Neural cell (in vitro differentiated cells): ENCODE results near the gene TFEB. TPM values are rescaled to one million over a fixed set of nuclear protein-coding genes. Genes with fewer than 3 reads are reported as not detected.
A peak's percentile ranks its signal among the peaks of the same experiment; 100 is the strongest.

ENCODE experiments used
- H2AFZ ChIP-seq: fragments of 200-600, 300-800 bp; sonication (generic), shearing (Covaris generic); 2 replicates; pipeline ENCODE4 v1.6.0; 2014; ENCODE audit warnings: low read depth, mild to moderate bottlenecking, antibody characterized with exemption, low read length, moderate library complexity
- H3F3A ChIP-seq: fragments of 200-600 bp; shearing (Covaris generic); 2 replicates; pipeline ENCODE4 v1.6.1; 2016; ENCODE audit warnings: mild to moderate bottlenecking, moderate library complexity, mixed read lengths, antibody characterized with exemption, low read length; ENCODE audit not compliant: insufficient read depth, poor library complexity, severe bottlenecking
- H3K27ac ChIP-seq: fragments of 200-600, 300-800 bp; sonication (generic), shearing (Covaris generic); 2 replicates; pipeline ENCODE4 v1.5.1; 2014; ENCODE audit warnings: mild to moderate bottlenecking, low read length, moderate library complexity
- H3K27me3 ChIP-seq: fragments of 300-800, 200-600 bp; sonication (generic), shearing (Covaris generic); 2 replicates; pipeline ENCODE4 v1.6.0; 2014; ENCODE audit warnings: mild to moderate bottlenecking, low read depth, low read length, moderate library complexity; ENCODE audit not compliant: insufficient read depth
- H3K36me3 ChIP-seq: fragments of 300-800, 200-600 bp; sonication (generic), shearing (Covaris generic); 2 replicates; pipeline ENCODE4 v1.5.1; 2014; ENCODE audit warnings: mild to moderate bottlenecking, antibody characterized with exemption, low read length, moderate library complexity; ENCODE audit not compliant: insufficient read depth
- H3K4me2 ChIP-seq: fragments of 300-800, 200-600 bp; sonication (generic), shearing (Covaris generic); 2 replicates; pipeline ENCODE4 v1.6.0; 2014; ENCODE audit warnings: mild to moderate bottlenecking, low read length
- H3K4me3 ChIP-seq: fragments of 300-800, 200-600 bp; sonication (generic), shearing (Covaris generic); 2 replicates; pipeline ENCODE4 v1.5.1; 2014; ENCODE audit warnings: mild to moderate bottlenecking, low read length, moderate library complexity
- H3K79me2 ChIP-seq: fragments of 200-600 bp; shearing (Covaris generic); replicated peaks from 2 replicates; pipeline ENCODE4 v1.6.0; 2014; ENCODE audit warnings: mild to moderate bottlenecking, low read length, moderate library complexity; ENCODE audit not compliant: insufficient read depth
- H3K9ac ChIP-seq: fragments of 300-800, 200-600 bp; sonication (generic), shearing (Covaris generic); 2 replicates; pipeline ENCODE4 v1.6.1; 2016; ENCODE audit warnings: mild to moderate bottlenecking, low read length, mixed read lengths
- H3K9me2 ChIP-seq: fragments of 200-600 bp; shearing (Covaris generic); 2 replicates; pipeline ENCODE4 v1.6.1; 2016; ENCODE audit warnings: mild to moderate bottlenecking, low read length, mixed read lengths; ENCODE audit not compliant: insufficient read depth
- H3K9me3 ChIP-seq: fragments of 200-600, 300-800 bp; sonication (generic), shearing (Covaris generic); 2 replicates; pipeline ENCODE4 v1.6.1; 2016; ENCODE audit warnings: mild to moderate bottlenecking, mixed run types, low read length, moderate library complexity, mixed read lengths
- H4K20me1 ChIP-seq: fragments of 200-600 bp; shearing (Covaris generic); 2 replicates; pipeline ENCODE4 v1.6.1; 2016; ENCODE audit warnings: mild to moderate bottlenecking, mixed run types; ENCODE audit not compliant: insufficient read depth
- CTCF ChIP-seq: fragments of 450-650 bp; IDR thresholded peaks from 2 replicates; pipeline ENCODE4 v1.5.1; 2014; ENCODE audit warnings: antibody characterized with exemption, mild to moderate bottlenecking, moderate library complexity; ENCODE audit not compliant: poor library complexity, severe bottlenecking
- EP300 ChIP-seq: fragments of 450-650 bp; conservative IDR thresholded peaks from 2 replicates; pipeline ENCODE4 v1.6.1; 2014; ENCODE audit warnings: antibody characterized with exemption, mild to moderate bottlenecking, moderate library complexity; ENCODE audit not compliant: poor library complexity, severe bottlenecking
- EZH2 ChIP-seq: fragments of 200-600, 300-800 bp; shearing (Covaris generic), sonication (generic); IDR thresholded peaks from 2 replicates; pipeline ENCODE4 v1.6.1; 2014; ENCODE audit warnings: antibody characterized with exemption, low read length, borderline replicate concordance, mild to moderate bottlenecking; ENCODE audit not compliant: insufficient read depth, poor library complexity, severe bottlenecking
- MXI1 ChIP-seq: fragments of 450-650 bp; conservative IDR thresholded peaks from 2 replicates; pipeline ENCODE4 v1.6.1; 2014; ENCODE audit warnings: antibody characterized with exemption, mild to moderate bottlenecking; ENCODE audit not compliant: poor library complexity, severe bottlenecking
- POLR2AphosphoS5 ChIP-seq: IDR thresholded peaks from 2 replicates; pipeline ENCODE4 v1.6.1; 2012
- RAD21 ChIP-seq: fragments of 450-650 bp; conservative IDR thresholded peaks from 2 replicates; pipeline ENCODE4 v1.6.1; 2014; ENCODE audit warnings: antibody characterized with exemption, mild to moderate bottlenecking, moderate library complexity
- SMC3 ChIP-seq: fragments of 450-650 bp; conservative IDR thresholded peaks from 2 replicates; pipeline ENCODE4 v1.6.1; 2014; ENCODE audit warnings: antibody characterized with exemption, mild to moderate bottlenecking, moderate library complexity; ENCODE audit not compliant: poor library complexity
- TAF1 ChIP-seq: IDR thresholded peaks from 2 replicates; pipeline ENCODE4 v1.6.1; 2012; ENCODE audit warnings: low read depth
- polyA plus RNA-seq: library from polyadenylated mRNA; depleted of rRNA; stranded (reverse); fragments of >200 nt; gene quantifications from 2 replicates; pipeline ENCODE4 v1.2.3, GENCODE V29; 2014
- TF ChIP-seq, protein P1 (sequence below): IDR thresholded peaks from 2 replicates; pipeline ENCODE4 v1.6.1; 2012; ENCODE audit warnings: borderline replicate concordance

TFEB gene
- polyA plus RNA-seq, 1 donor from 2014 or later: 0.24 TPM

- Histone ChIP-seq H3K9me3 (no peaks in the 10 kb centered on the region), H3K9ac (no peak overlapping the region), H4K20me1 (no peaks in the 10 kb centered on the region), H3K9me2 (no peaks in the 10 kb centered on the region), H3K79me2 (no peaks in the 10 kb centered on the region), H3K4me2 (no peak overlapping the region), H3K36me3 (no peaks in the 10 kb centered on the region), H3F3A (peaks cover 10% of the 10 kb centered on the region), H3K27ac (peak overlapping the region; percentile 93), H3K27me3 (no peaks in the 10 kb centered on the region), H2AFZ (no peak overlapping the region), H3K4me3 (no peak overlapping the region)
- TF ChIP-seq, protein P1, sequence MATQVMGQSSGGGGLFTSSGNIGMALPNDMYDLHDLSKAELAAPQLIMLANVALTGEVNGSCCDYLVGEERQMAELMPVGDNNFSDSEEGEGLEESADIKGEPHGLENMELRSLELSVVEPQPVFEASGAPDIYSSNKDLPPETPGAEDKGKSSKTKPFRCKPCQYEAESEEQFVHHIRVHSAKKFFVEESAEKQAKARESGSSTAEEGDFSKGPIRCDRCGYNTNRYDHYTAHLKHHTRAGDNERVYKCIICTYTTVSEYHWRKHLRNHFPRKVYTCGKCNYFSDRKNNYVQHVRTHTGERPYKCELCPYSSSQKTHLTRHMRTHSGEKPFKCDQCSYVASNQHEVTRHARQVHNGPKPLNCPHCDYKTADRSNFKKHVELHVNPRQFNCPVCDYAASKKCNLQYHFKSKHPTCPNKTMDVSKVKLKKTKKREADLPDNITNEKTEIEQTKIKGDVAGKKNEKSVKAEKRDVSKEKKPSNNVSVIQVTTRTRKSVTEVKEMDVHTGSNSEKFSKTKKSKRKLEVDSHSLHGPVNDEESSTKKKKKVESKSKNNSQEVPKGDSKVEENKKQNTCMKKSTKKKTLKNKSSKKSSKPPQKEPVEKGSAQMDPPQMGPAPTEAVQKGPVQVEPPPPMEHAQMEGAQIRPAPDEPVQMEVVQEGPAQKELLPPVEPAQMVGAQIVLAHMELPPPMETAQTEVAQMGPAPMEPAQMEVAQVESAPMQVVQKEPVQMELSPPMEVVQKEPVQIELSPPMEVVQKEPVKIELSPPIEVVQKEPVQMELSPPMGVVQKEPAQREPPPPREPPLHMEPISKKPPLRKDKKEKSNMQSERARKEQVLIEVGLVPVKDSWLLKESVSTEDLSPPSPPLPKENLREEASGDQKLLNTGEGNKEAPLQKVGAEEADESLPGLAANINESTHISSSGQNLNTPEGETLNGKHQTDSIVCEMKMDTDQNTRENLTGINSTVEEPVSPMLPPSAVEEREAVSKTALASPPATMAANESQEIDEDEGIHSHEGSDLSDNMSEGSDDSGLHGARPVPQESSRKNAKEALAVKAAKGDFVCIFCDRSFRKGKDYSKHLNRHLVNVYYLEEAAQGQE: no peak
- TF ChIP-seq SMC3: no peak
- no peak for TF ChIP-seq EP300
- no peak for TF ChIP-seq TAF1
- no peak for TF ChIP-seq CTCF
- TF ChIP-seq POLR2AphosphoS5: no peak
- no peak for TF ChIP-seq EZH2
- no peak for TF ChIP-seq RAD21
Measured at GRCh38 chr6:41675176-41675775, 60.1 kb downstream of the TFEB start.

DNA sequence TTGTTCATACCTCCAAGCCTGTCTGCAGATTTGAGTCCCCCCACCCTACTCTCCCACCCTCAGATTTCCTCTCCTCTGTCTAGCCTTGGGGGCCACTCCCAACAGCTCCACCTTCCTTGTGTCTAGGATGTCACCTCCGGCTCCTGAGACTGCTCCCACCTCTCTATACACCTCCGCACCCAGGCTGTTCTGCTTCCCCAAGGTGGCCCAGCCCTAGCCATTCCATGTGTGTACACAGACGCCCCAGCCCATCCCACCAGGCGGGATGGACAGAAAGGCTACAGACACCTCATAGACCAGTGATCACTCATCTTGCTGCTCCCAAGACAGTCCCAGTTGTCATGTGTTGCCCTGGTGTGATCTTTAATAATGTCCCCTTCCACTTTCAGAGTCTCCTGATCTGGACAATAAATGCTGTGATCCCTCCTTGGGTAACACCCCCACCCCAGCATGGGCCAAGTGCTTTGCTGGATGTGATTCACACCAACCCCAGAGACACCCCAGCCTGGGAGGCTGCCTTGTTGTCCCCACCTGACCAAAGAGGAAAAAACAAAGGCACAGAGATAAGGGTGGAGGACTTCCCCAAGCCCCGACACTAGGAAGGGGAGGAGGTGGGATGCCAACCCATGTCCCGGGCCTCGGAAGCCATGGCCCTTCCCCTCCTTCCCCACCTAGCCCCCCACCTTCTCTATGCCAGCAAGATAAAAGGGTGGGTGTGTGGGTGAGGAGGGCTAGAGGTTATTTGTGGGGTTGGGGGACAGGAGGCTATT is 61.0 kb downstream of the TFEB start:
- H4K20me1 ChIP-seq: no peaks in the 10 kb centered on the region
- H3K36me3 ChIP-seq: no peaks in the 10 kb centered on the region
- no peak overlapping the region for H3K9ac ChIP-seq
- no peak overlapping the region for H3K4me3 ChIP-seq
- no peaks in the 10 kb centered on the region for H3K27me3 ChIP-seq
- H2AFZ ChIP-seq: no peak overlapping the region
- no peak overlapping the region for H3K4me2 ChIP-seq
- H3K27ac ChIP-seq: peak overlapping the region; percentile 93
- H3K9me2 ChIP-seq: no peaks in the 10 kb centered on the region
- peaks cover 10% of the 10 kb centered on the region for H3F3A ChIP-seq
- no peaks in the 10 kb centered on the region for H3K79me2 ChIP-seq
- TF ChIP-seq CTCF (no peak), MXI1 (no peak), POLR2AphosphoS5 (no peak), TAF1 (no peak)
- H3K9me3 ChIP-seq: no peaks in the 10 kb centered on the region
